TTC549 (cell line): ENCODE measurements around the gene IL22RA1.

ENCODE experiments used
- FAIRE-seq: peaks from 2 replicates; lab custom pipeline; 2012; peaks lifted over from hg19 to GRCh38; lab: Jason Lieb, UNC

Gene IL22RA1

DNA sequence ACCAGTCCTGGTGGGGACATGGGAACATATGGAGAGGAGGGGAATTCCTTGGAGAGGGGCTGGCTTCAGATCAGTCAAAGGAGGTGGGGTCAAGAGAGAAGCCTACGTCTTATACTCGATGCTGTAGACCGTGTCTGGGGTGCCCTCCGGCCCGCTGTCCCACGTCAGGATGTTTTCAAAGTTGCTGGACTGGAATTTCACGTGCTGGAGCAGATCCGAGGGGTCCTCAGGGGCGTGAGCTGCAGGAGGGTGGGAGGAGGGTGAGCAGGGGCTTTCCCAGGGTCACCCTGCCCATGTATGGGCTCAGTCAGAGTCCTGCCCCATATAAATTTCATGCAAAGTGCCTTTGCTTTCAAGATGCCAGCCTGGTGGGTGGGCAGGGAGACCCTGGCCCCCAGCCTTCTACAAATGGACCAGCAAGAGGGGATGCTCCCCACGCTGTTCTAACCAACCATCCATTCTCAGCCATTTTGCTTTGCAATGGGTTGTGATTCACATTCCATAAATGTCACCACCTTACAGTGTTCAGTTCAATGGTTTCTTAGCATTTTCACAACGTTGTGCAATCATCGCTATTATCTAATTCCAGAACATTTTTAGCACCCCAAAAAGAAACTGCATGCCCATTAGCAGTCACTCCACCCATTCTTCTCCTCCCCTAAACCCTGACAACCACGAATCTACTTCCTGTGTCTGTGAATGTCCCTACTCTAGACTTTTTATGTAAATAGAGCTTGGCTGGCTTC is 4.3 kb downstream of the IL22RA1 start:
- no peak for FAIRE-seq

GRCh38 chr1:24136956-24137539 is 5.9 kb downstream of the IL22RA1 start:
- FAIRE-seq = no peak

DNA sequence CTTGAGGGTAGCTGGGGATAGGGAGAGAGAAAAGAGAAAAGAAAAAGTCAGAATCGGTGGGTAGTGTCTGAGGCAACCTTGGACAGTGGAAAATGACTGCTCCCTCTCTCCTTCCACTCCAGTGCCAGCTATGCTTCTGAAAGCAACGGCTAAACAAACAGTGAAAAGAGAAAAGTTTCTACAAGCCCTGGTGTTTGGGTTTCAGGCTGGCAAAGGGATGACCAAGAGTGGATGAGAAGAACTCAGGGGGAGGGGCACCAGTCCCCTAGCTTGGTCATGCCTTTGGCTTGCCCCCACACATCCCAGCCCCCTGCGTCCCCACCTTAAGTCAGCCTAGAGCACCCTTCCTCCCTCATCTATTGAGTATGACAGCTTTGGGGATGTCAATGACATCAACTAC is 8.6 kb downstream of the IL22RA1 start:
- FAIRE-seq = no peak

DNA sequence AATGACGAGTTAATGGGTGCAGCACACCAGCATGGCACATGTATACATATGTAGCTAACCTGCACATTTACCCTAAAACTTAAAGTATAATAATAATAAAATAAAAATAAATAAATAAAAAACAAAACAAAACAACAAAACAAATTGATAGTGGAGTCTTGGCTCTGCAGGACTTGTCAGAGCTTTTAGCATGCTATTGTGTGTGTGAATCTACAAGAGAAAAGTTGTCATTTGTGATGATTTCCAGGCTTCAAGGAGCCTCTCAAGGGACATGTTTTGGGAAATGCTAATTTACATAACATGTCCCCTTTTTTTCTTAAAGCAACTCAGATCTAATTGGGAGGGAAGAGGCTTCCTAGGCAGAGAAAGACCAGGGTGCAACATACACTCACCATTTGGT is 9.1 kb downstream of the IL22RA1 start:
- no peak for FAIRE-seq

DNA sequence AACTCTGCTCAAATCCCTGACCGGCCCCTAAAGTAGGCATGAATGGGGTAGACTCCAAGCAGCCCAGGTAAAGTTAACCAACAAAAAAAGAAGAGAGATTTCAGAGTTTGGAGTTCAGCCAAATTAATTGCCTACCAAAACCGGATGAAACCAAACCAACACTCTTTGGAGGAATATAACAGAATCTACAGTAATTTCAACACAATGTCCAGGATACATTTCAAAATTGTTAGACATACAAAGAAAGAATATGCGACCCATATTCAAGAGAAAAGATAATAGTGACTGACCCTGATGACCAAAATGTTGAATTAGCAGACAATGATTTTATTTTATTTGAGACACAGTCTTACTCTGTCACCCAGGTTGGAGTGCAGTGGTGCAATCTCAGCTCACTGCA is 12.6 kb downstream of the IL22RA1 start:
- FAIRE-seq = no peak

DNA sequence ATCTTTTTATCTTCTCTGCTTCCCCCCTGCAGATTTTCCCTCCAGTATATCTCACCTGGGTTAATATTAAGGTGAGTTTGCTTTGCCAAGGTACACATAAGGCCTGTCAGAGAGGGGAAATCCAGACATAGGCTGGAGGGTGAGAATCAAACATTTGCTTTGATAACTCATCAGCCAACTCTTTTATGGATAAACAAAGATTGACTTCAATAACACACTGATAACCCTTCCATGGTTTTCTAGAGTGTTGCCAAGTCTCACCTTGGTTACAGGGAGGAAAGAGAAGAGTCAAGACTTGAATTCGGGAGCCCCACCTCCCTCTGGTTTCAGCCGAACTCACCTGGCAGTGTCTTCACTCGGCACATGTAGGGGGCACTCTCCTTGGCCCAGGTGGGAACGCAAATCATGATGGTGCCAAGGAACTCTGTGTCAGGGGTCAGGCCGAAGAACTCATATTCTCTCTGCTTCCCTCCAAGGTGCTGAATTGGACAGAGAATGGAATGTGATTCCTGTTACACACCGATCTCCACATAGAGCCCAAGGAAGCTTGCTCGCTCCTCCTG is 15.1 kb downstream of the IL22RA1 start:
- no peak for FAIRE-seq

GRCh38 chr1:24127134-24127800 is 15.7 kb downstream of the IL22RA1 start:
- no peak for FAIRE-seq

DNA sequence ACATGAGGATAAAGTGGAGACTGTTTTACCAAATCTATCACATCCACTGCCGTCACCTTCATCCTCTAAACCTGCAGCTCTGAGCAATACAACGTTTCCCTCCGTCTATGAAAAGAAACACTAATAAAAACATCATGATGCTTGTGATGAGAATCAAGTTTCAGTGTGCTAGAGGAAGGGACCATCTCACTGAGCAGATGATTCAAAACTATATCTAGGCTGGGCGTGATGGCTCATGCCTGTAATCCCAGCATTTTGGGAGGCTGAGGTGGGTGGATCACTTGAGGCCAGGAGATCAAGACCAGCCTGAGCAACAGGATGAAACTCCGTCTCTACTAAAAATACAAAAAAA is 16.3 kb downstream of the IL22RA1 start:
- FAIRE-seq = no peak

DNA sequence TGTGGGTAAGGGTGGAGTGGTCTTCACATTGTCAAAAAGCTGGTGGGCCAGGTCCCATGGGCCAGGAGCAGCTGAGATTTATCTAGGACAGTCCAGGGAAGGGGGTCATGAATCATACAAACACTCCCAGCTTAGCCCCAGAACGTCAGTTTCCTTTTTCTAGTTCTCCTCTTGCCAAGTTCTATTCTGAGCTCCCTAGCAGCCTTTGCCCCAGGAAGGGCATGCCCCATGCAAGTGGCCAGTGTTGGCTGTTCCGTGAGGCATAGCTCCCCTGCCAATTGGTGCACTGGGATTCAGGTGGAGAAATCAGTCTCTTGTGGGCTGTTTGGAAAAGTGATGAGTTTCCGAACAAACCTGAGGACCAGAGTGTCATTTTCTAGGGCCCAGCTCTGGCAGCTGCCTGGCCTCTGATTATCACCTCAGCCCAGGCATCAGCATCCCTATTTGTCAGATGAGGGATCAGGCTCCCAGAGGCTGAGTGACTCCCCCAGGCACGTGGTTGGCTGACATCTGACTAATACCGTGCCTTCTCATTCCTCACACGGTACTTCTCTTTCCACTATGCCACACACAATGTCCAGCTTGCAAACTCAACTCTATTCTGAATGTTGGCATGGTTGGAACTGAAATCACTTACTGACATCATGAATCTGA is 16.8 kb downstream of the IL22RA1 start:
- FAIRE-seq = no peak

GRCh38 chr1:24125456-24125855 is 17.5 kb downstream of the IL22RA1 start:
- FAIRE-seq = no peak

DNA sequence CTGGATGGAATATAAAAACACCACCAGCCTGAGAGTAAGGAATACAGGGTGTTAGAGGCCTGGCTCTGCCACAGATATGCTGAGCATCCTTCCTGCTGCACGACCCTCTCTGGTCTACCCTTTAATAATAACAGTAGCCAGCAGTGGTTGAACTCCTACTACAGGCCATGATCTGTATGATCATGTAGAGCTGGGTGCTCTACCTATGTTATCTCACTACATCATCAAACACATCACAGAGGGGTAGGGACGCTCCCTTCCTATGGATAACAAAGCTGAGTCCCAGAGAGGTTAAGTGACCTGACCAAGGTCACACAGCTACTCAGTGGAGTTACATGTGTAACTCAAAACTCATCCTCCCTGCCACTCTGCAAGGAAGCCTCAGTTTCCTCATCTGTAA is 18.0 kb downstream of the IL22RA1 start:
- no peak for FAIRE-seq

GRCh38 chr1:24123611-24124010 is 19.3 kb downstream of the IL22RA1 start:
- FAIRE-seq = no peak

DNA sequence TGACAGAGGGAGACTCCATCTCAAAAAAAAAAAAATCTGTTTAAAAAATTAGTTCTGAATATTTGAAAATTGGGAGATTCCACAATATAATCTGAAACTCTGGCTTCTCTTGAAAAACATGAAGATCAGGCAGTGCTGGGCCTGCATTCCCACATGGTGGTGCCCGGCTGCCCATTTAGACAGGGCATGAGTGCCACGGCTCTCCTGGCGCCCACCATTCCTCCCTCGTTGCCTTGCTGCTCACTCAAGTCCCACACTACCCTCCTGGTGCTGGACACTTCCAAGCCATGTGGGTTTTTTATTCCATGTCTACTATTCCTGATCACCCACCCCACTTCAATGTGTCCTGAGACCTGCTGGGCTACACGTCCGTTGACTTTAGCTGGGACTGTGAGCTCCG is 20.2 kb downstream of the IL22RA1 start:
- FAIRE-seq = no peak

DNA sequence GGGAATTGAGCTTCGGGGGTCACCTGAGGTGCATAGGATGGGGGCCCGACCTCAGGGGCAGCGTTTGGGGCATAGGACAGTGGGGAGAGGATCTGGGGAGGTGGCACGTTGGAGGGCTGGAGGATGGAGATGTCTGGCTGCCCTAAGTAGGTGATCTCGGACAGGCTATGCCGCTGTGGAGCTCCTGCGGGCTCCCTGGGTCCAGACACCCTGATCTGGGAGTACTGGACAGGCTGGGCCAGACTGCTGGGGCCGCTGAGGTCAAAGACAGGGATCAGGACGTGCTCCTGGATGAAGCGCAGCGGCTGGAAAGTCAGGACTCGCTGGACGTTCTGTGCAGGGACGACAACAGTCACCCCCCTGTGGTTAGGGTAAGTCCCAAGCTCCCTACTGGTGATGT is 21.5 kb downstream of the IL22RA1 start:
- FAIRE-seq = no peak

DNA sequence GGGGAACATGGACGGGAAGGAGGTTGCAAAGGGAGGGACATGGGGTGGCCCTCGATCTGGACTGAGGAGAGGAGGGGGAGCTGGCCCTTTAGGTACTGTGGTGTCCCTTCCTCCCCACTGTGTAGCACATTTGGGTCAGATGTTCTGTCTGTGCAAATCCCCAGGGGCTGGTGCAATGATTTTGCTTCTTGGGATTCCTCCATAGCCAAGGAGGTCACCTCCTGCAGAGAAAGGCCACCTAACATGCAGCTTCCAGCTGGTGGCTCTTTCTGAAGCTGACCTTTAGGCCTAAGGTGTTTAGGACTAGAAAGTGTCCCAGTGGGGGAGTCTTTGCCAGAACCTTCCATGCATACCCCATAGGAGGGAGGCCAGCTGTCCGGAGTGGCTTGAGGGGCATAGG is 22.0 kb downstream of the IL22RA1 start:
- no peak for FAIRE-seq

- FAIRE-seq = no peak
Measured at GRCh38 chr1:24119859-24120756, 22.8 kb downstream of the IL22RA1 start.

GRCh38 chr1:24119489-24119858 is 23.5 kb downstream of the IL22RA1 start:
- no peak for FAIRE-seq

DNA sequence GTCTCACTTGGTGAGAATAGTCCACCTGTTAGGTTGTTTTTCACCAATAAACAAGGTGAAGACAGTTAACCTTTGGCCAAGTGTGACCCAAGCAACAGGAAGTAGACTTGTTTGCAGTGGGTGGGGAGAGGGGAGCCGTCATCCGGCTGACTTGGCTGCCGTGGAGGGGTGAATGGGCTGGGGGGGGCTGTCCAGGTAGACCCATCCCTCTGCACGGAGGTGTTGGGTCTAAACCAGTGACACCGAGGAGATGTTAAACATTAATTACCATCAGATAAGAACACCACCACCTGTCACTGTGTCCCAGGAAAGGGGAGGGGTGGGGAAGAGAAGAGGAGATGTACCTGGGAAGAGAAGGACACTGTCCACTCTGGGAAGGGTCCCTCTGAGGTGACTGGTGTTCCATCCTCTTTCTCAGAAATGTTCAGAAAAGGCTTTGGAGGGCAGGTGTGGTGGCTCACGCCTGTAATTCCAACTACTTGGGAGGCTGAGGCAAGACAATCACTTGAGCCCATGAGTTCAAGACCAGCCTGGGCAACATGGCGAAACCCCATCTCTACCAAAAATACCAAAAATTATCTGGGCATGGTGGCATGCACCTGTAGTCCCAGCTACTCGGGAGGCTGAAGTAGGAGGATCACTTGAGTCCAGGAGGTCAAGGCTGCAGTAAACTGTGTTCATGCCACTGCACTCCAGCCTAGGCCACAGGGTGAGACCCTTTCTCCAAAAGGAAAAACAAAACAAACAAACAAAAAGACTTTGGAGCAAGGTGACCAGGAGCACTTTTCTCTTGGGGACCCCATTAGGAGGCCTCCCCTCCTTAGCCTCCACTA is 24.3 kb downstream of the IL22RA1 start:
- no peak for FAIRE-seq

- no peak for FAIRE-seq
Measured at GRCh38 chr1:24117722-24118409, 25.1 kb downstream of the IL22RA1 start.

GRCh38 chr1:24117132-24117531 is 25.8 kb downstream of the IL22RA1 start:
- FAIRE-seq = no peak
